PC-3 (cell line): ENCODE measurements around the gene CCDC87.

Experiments used
- EZH2 ChIP-seq: fragments of 300-600 bp; sonication (generic); IDR thresholded peaks from one replicate; pipeline ENCODE4 v1.6.1; 2017; ENCODE audit warnings: antibody characterized with exemption, mild to moderate bottlenecking, low read length; ENCODE audit not compliant: unreplicated experiment
- TF ChIP-seq, protein P1 (sequence below): fragments of 300-600 bp; sonication (generic); conservative IDR thresholded peaks from 2 replicates; pipeline ENCODE4 v1.5.1; 2017; ENCODE audit warnings: antibody characterized with exemption, low read depth, mild to moderate bottlenecking, low read length

DNA sequence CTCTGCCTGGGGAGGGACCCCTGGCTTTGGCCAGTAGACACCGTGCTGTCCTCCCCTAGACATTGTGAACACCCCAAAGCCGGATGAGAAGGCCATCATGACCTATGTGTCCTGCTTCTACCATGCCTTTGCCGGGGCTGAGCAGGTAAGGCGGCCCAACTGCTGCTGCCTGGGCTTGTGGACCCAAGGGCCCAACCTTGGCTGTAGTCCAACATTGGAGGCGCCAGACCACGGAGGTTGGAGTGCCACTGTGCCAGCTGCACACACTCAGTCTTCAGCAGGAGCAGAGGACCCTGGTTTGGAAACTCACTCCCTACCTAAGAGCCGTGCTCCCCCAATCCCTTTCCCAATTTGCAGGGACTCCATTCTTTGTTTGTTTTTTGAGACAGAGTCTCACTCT lies 36.8 kb downstream of the CCDC87 start:
- TF ChIP-seq EZH2 = no peak
- TF ChIP-seq, protein P1, sequence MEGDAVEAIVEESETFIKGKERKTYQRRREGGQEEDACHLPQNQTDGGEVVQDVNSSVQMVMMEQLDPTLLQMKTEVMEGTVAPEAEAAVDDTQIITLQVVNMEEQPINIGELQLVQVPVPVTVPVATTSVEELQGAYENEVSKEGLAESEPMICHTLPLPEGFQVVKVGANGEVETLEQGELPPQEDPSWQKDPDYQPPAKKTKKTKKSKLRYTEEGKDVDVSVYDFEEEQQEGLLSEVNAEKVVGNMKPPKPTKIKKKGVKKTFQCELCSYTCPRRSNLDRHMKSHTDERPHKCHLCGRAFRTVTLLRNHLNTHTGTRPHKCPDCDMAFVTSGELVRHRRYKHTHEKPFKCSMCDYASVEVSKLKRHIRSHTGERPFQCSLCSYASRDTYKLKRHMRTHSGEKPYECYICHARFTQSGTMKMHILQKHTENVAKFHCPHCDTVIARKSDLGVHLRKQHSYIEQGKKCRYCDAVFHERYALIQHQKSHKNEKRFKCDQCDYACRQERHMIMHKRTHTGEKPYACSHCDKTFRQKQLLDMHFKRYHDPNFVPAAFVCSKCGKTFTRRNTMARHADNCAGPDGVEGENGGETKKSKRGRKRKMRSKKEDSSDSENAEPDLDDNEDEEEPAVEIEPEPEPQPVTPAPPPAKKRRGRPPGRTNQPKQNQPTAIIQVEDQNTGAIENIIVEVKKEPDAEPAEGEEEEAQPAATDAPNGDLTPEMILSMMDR = no peak
